HepG2 (cell line): ENCODE measurements around the gene PRKCZ.

Source experiments
- BCLAF1 ChIP-seq: fragments of 450-650 bp; IDR thresholded peaks from 2 replicates; pipeline ENCODE4 v1.6.1; 2017; ENCODE audit warnings: mild to moderate bottlenecking
- CHD4 ChIP-seq: fragments of 200-600 bp; sonication (generic); IDR thresholded peaks from 2 replicates; pipeline ENCODE4 v1.7.0; 2017; ENCODE audit warnings: mild to moderate bottlenecking, low read length, borderline replicate concordance
- EZH2 ChIP-seq: conservative IDR thresholded peaks from 2 replicates; pipeline ENCODE4 v1.6.1; 2012; ENCODE audit warnings: mild to moderate bottlenecking, low read depth, low read length, moderate library complexity
- NFKBIZ ChIP-seq: IDR thresholded peaks from 2 replicates; pipeline ENCODE4 v1.6.1; 2018; ENCODE audit warnings: missing genetic modification reagents, missing compliant biosample characterization
- ZFX ChIP-seq: sonication (generic); formaldehyde crosslinking; IDR thresholded peaks from 2 replicates; pipeline ENCODE4 v1.4.0; 2020; ENCODE audit warnings: mild to moderate bottlenecking, low read depth, missing genetic modification reagents, moderate library complexity
- TF ChIP-seq, protein P1 (sequence below): sonication (generic); formaldehyde crosslinking; IDR thresholded peaks from 2 replicates; pipeline ENCODE4 v1.8.1; 2023; ENCODE audit warnings: mild to moderate bottlenecking, missing genetic modification reagents

DNA sequence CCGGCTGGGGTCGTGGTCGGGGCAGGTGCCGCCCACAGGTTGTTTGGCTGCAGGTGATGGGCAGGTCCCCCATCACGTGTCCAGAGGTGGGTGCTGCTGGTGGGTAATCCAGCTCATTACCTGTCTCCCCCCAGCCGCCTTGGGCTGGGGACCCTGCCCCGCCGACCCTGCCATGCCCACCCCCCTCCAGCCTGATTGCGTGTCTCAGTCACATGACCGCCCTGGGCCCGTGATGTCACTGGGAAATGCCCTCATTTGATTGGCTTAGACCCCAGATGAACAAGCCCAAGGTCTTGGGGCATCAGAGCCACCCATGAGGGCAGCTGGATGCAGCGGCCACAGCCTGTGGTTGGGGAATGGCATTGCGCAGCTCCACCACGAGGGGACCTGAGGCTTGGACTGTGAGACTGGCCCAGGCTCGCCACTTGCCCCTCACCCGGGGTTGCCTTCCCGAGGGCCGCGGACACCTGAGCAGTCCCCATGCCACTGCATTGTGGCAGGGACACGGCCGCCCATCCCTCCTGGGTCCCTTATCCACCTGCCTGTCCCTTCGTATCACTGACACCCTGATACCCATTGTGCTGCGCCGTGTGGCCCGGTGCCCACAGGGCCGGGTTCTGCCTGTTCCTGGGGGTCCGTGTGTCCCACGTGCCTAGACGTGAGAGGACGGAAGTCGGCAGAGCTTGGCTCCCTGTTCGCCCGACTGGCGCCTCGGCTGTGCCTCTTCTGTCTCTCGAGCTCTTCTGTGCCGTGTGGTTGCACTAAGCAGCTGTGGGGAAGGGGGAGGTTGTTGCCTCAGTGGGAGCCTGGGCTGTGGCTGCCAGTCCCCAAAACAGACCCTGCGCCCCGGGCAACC, 76.3 kb downstream of the PRKCZ start:
- TF ChIP-seq, protein P1, sequence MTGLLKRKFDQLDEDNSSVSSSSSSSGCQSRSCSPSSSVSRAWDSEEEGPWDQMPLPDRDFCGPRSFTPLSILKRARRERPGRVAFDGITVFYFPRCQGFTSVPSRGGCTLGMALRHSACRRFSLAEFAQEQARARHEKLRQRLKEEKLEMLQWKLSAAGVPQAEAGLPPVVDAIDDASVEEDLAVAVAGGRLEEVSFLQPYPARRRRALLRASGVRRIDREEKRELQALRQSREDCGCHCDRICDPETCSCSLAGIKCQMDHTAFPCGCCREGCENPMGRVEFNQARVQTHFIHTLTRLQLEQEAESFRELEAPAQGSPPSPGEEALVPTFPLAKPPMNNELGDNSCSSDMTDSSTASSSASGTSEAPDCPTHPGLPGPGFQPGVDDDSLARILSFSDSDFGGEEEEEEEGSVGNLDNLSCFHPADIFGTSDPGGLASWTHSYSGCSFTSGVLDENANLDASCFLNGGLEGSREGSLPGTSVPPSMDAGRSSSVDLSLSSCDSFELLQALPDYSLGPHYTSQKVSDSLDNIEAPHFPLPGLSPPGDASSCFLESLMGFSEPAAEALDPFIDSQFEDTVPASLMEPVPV (CRISPR knock-in tag), result no peak
- TF ChIP-seq EZH2 (no peak), BCLAF1 (no peak), ZFX (CRISPR knock-in tag) (no peak), CHD4 (no peak), NFKBIZ (no peak)
